Measurements from ENCODE around the gene XCR1. TPM values are rescaled to one million over a fixed set of nuclear protein-coding genes. Genes with fewer than 3 reads are reported as not detected.

XCR1 gene
- not detected in 2 replicates for total RNA-seq

DNA sequence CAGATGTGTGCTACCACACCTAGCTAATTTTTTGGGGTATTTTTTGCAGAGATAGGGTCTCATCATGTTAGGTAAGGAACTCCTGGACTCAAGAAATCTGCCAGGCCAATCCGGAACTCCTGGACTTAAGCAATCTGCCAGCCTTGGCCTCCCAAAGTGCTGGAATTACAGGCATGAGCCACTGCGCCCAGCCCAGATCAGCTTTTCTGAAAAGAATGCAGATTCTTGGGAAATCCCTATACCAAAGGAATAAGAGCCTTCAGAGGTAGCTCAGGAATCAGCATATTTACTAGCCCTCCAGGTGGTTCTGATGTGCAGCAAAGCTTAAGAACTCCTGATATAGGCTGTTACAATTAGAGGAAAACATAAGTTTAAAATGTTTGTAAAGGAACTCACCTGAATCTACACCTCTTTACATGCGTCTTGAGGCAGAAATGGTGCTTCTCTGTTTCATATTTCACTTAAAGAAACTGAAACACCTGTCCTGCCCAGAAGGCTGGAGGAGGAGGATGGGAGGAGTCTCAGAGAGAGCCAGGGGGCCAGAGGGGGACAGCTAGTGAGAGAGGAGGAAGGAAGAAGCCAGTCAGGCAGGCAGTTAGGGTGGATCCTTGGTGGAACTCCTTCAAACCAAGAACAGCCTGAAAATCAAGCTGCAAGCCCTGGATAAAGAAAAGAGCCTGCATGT lies at the start of gene XCR1:
XCR1 (minus strand) TSS at position 463 of the 685 bp plus-strand sequence. CDS start 5,536 bp downstream, outside the sequence.

GRCh38 chr3:45995236-45996192 lies 31.8 kb downstream of the XCR1 start, which contains the start of gene FYCO1:
FYCO1 (minus strand) TSS chr3:45995824; CDS start chr3:45984910, 10,914 bp downstream.

Other genes starting within 250 kb of the XCR1 start
- gene SLC6A20, start 230.9 kb downstream of the XCR1 start, total RNA-seq: not detected in 2 replicates
- 12.7 and 14.9 TPM in 2 replicates for gene LZTFL1, start 185.4 kb downstream of the XCR1 start, total RNA-seq
- gene CCR9, start 140.9 kb downstream of the XCR1 start, total RNA-seq: not detected in 2 replicates
- gene CXCR6, start 84.0 kb downstream of the XCR1 start, total RNA-seq: not detected in 2 replicates
- 10.4 and 14.4 TPM in 2 replicates for gene FYCO1, start 31.7 kb downstream of the XCR1 start, total RNA-seq
- gene CCR1, start 180.8 kb upstream of the XCR1 start, total RNA-seq: not detected in 2 replicates
- gene CCR3, start 215.0 kb upstream of the XCR1 start, total RNA-seq: not detected in 2 replicates